Measurements from ENCODE around the gene SH3BP5L. TPM values are rescaled to one million over a fixed set of nuclear protein-coding genes. Genes with fewer than 3 reads are reported as not detected.

The SH3BP5L gene
- total and polyA plus RNA-seq, 4 donors = 16.4 to 25.5 (median 17.5) TPM

- Histone ChIP-seq H3K36me3 (ENCODE audit: control insufficient read depth in 4 of 4, insufficient read depth in 4 of 4, low read length in 4 of 4) (no peaks in the 10 kb centered on the region), H3K9me3 (ENCODE audit: control insufficient read depth in 4 of 4, insufficient read depth in 3 of 4, low read length in 3 of 4) (peaks cover 0 to 2% (median 0%) of the 10 kb centered on the region in 4 donors), H3K9ac (ENCODE audit: insufficient read depth in 1 of 2, low read length in 2 of 2) (no peak overlapping the region), H3K27ac (ENCODE audit: low read depth in 1 of 2, low read length in 1 of 2) (no peak overlapping the region), H3K4me1 (ENCODE audit: control insufficient read depth in 5 of 5, insufficient read depth in 5 of 5, low read length in 5 of 5) (no peaks in the 10 kb centered on the region), H3K27me3 (ENCODE audit: control insufficient read depth in 3 of 3, insufficient read depth in 3 of 3, low read length in 2 of 3) (no peaks in the 10 kb centered on the region), H3K4me3 (no peak overlapping the region)
- ATAC-seq (ENCODE audit: insufficient read depth, low FRiP score) (no peak), DNase-seq (no peak)
- 80 to 94% methylated on average over 3 of the region's 3 CpGs for WGBS, 2 donors
- no peak for TF ChIP-seq CTCF (IDR thresholded peaks at IDR 0.05; ENCODE audit: control extremely low read depth, extremely low read depth)
Measured at GRCh38 chr1:248788327-248788726, 37.4 kb downstream of the SH3BP5L start.

GRCh38 chr1:248787430-248787829, 38.3 kb downstream of the SH3BP5L start:
- Histone ChIP-seq H3K9ac (ENCODE audit: insufficient read depth in 1 of 2, low read length in 2 of 2) (no peak overlapping the region), H3K9me3 (ENCODE audit: control insufficient read depth in 4 of 4, insufficient read depth in 3 of 4, low read length in 3 of 4) (peaks cover 0 to 2% (median 0%) of the 10 kb centered on the region in 4 donors), H3K4me1 (ENCODE audit: control insufficient read depth in 5 of 5, insufficient read depth in 5 of 5, low read length in 5 of 5) (no peaks in the 10 kb centered on the region), H3K27me3 (ENCODE audit: control insufficient read depth in 3 of 3, insufficient read depth in 3 of 3, low read length in 2 of 3) (no peaks in the 10 kb centered on the region), H3K4me3 (no peak overlapping the region), H3K36me3 (ENCODE audit: control insufficient read depth in 4 of 4, insufficient read depth in 4 of 4, low read length in 4 of 4) (no peaks in the 10 kb centered on the region), H3K27ac (ENCODE audit: low read depth in 1 of 2, low read length in 1 of 2) (no peak overlapping the region)
- WGBS, 2 donors = 91 to 92% methylated on average over 4 of the region's 4 CpGs
- no peak for TF ChIP-seq CTCF (IDR thresholded peaks at IDR 0.05; ENCODE audit: control extremely low read depth, extremely low read depth)
- no peak for ATAC-seq (ENCODE audit: insufficient read depth, low FRiP score)
- DNase-seq = no peak

- Histone ChIP-seq H3K36me3 (ENCODE audit: control insufficient read depth in 4 of 4, insufficient read depth in 4 of 4, low read length in 4 of 4) (no peaks in the 10 kb centered on the region), H3K27me3 (ENCODE audit: control insufficient read depth in 3 of 3, insufficient read depth in 3 of 3, low read length in 2 of 3) (no peaks in the 10 kb centered on the region), H3K27ac (ENCODE audit: low read depth in 1 of 2, low read length in 1 of 2) (no peak overlapping the region), H3K4me1 (ENCODE audit: control insufficient read depth in 5 of 5, insufficient read depth in 5 of 5, low read length in 5 of 5) (no peaks in the 10 kb centered on the region), H3K4me3 (no peak overlapping the region), H3K9ac (ENCODE audit: insufficient read depth in 1 of 2, low read length in 2 of 2) (no peak overlapping the region), H3K9me3 (ENCODE audit: control insufficient read depth in 4 of 4, insufficient read depth in 3 of 4, low read length in 3 of 4) (peaks cover 0 to 3% (median 0%) of the 10 kb centered on the region in 4 donors)
- ATAC-seq (ENCODE audit: insufficient read depth, low FRiP score) (no peak), DNase-seq (no peak)
- 62 to 70% methylated on average over 3 of the region's 3 CpGs for WGBS, 2 donors
- TF ChIP-seq CTCF (IDR thresholded peaks at IDR 0.05; ENCODE audit: control extremely low read depth, extremely low read depth) = no peak
Measured at GRCh38 chr1:248786156-248786555, 39.6 kb downstream of the SH3BP5L start.

GRCh38 chr1:248783367-248783766, 42.3 kb downstream of the SH3BP5L start:
- no peak overlapping the region for H3K27ac ChIP-seq (ENCODE audit: low read depth in 1 of 2, low read length in 1 of 2)
- no peak overlapping the region for H3K9ac ChIP-seq (ENCODE audit: insufficient read depth in 1 of 2, low read length in 2 of 2)
- ATAC-seq (ENCODE audit: insufficient read depth, low FRiP score) = no peak
- no peaks in the 10 kb centered on the region for H3K27me3 ChIP-seq (ENCODE audit: control insufficient read depth in 3 of 3, insufficient read depth in 3 of 3, low read length in 2 of 3)
- peaks cover 0 to 6% (median under 1%) of the 10 kb centered on the region in 4 donors for H3K9me3 ChIP-seq (ENCODE audit: control insufficient read depth in 4 of 4, insufficient read depth in 3 of 4, low read length in 3 of 4)
- 59 to 70% methylated on average over 3 of the region's 3 CpGs for WGBS, 2 donors
- H3K36me3 ChIP-seq (ENCODE audit: control insufficient read depth in 4 of 4, insufficient read depth in 4 of 4, low read length in 4 of 4) = no peaks in the 10 kb centered on the region
- no peak overlapping the region for H3K4me3 ChIP-seq
- no peak for DNase-seq
- no peak for TF ChIP-seq CTCF (IDR thresholded peaks at IDR 0.05; ENCODE audit: control extremely low read depth, extremely low read depth)
- no peaks in the 10 kb centered on the region for H3K4me1 ChIP-seq (ENCODE audit: control insufficient read depth in 5 of 5, insufficient read depth in 5 of 5, low read length in 5 of 5)

Data from lung (tissue), 12 donors.